ENCODE data around the gene DGKE. TPM values are rescaled to one million over a fixed set of nuclear protein-coding genes. Genes with fewer than 3 reads are reported as not detected.

DGKE gene
- total RNA-seq, 1 donor from 2014 or later: 6.8 TPM

DNA sequence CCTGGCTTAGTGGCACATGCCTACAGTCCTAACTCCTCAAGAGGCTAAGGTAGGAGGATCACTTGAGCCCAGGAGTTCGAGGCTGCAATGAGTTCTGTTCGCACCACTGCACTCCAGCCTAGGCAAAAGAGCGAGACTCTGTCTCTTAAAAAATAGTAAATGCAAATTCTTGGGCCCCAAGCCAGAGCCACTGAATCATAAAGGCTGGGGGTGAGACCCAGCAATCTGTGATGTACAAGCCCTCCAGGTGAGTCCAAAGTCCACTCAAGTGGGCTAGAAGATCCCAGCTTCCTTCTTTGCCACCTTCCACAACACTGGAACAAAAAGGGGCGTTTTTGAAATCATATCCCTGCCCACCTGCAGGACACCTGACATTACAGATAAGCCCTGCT is 63.0 kb downstream of the DGKE start:
- Mint-ChIP-seq H3K4me3 (ENCODE audit: unreplicated experiment) (no peak overlapping the region), H3K36me3 (ENCODE audit: low read depth) (peaks cover 39% of the 10 kb centered on the region), H3K27me3 (ENCODE audit: low read depth) (no peaks in the 10 kb centered on the region), H3K9me3 (ENCODE audit: low read depth) (no peaks in the 10 kb centered on the region), H3K4me1 (ENCODE audit: low read depth) (peaks cover 4% of the 10 kb centered on the region), H3K27ac (ENCODE audit: unreplicated experiment) (no peak overlapping the region)
- no peak for DNase-seq (ENCODE audit: low spot score)
- TF ChIP-seq, protein P1, sequence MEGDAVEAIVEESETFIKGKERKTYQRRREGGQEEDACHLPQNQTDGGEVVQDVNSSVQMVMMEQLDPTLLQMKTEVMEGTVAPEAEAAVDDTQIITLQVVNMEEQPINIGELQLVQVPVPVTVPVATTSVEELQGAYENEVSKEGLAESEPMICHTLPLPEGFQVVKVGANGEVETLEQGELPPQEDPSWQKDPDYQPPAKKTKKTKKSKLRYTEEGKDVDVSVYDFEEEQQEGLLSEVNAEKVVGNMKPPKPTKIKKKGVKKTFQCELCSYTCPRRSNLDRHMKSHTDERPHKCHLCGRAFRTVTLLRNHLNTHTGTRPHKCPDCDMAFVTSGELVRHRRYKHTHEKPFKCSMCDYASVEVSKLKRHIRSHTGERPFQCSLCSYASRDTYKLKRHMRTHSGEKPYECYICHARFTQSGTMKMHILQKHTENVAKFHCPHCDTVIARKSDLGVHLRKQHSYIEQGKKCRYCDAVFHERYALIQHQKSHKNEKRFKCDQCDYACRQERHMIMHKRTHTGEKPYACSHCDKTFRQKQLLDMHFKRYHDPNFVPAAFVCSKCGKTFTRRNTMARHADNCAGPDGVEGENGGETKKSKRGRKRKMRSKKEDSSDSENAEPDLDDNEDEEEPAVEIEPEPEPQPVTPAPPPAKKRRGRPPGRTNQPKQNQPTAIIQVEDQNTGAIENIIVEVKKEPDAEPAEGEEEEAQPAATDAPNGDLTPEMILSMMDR (IDR thresholded peaks at IDR 0.05): no peak

GRCh38 chr17:56897646-56898424 is 63.9 kb downstream of the DGKE start:
- Mint-ChIP-seq H3K4me1 (ENCODE audit: low read depth) (peaks cover 12% of the 10 kb centered on the region), H3K27ac (ENCODE audit: unreplicated experiment) (no peak overlapping the region), H3K36me3 (ENCODE audit: low read depth) (peaks cover 32% of the 10 kb centered on the region), H3K27me3 (ENCODE audit: low read depth) (no peaks in the 10 kb centered on the region), H3K9me3 (ENCODE audit: low read depth) (no peaks in the 10 kb centered on the region), H3K4me3 (ENCODE audit: unreplicated experiment) (no peak overlapping the region)
- TF ChIP-seq, protein P1 (IDR thresholded peaks at IDR 0.05): no peak
- no peak for DNase-seq (ENCODE audit: low spot score)

DNA sequence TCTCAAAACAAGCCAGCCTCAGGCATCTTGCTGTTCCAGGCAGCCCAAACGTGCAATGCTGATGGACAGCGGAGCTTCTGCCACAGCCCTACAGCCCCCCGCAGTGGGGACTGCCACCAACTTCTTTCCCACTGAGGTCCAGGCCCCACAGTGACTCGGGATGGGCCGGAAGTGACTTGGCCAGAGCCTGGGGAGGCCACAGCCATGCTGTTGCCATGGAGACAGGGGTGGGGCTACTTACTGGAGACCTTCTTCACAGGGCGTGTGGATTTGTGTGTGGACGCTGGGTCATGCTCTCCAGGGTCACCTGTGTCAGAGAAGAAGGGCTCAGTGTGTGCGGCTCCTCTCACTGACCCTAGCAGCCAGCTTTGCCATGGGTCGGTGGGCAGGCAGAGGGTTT is 64.9 kb downstream of the DGKE start:
- peaks cover 34% of the 10 kb centered on the region for H3K36me3 Mint-ChIP-seq (ENCODE audit: low read depth)
- peaks cover 13% of the 10 kb centered on the region for H3K4me1 Mint-ChIP-seq (ENCODE audit: low read depth)
- DNase-seq (ENCODE audit: low spot score): no peak
- H3K9me3 Mint-ChIP-seq (ENCODE audit: low read depth): no peaks in the 10 kb centered on the region
- no peaks in the 10 kb centered on the region for H3K27me3 Mint-ChIP-seq (ENCODE audit: low read depth)
- TF ChIP-seq, protein P1 (IDR thresholded peaks at IDR 0.05): no peak
- no peak overlapping the region for H3K4me3 Mint-ChIP-seq (ENCODE audit: unreplicated experiment)
- no peak overlapping the region for H3K27ac Mint-ChIP-seq (ENCODE audit: unreplicated experiment)

GRCh38 chr17:56899403-56899802 is 65.5 kb downstream of the DGKE start:
- TF ChIP-seq, protein P1 (IDR thresholded peaks at IDR 0.05): no peak
- H3K9me3 Mint-ChIP-seq (ENCODE audit: low read depth): peaks cover 4% of the 10 kb centered on the region
- no peak for DNase-seq (ENCODE audit: low spot score)
- H3K27ac Mint-ChIP-seq (ENCODE audit: unreplicated experiment): no peak overlapping the region
- no peaks in the 10 kb centered on the region for H3K27me3 Mint-ChIP-seq (ENCODE audit: low read depth)
- peaks cover 38% of the 10 kb centered on the region for H3K36me3 Mint-ChIP-seq (ENCODE audit: low read depth)
- no peak overlapping the region for H3K4me3 Mint-ChIP-seq (ENCODE audit: unreplicated experiment)
- peaks cover 13% of the 10 kb centered on the region for H3K4me1 Mint-ChIP-seq (ENCODE audit: low read depth)

DNA sequence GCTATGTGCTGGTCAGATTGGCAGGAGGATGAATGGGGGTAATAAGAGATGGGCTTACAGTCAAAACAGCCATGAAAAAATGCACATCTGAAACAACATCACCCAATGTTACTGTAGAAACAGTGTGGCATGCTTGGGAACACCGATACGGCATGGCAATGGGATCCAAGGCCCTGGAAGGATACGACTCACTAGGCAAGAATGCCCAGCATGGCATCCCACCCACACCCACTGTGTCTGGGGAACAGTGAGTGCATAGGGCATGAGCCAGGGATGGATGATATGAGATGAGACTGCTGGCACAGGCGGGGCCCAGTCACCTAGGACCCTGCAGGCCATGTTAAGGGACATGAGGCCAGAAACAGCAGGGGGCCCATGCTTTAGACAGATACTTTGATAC is 68.4 kb downstream of the DGKE start:
- Mint-ChIP-seq H3K4me1 (ENCODE audit: low read depth) (peaks cover 13% of the 10 kb centered on the region), H3K4me3 (ENCODE audit: unreplicated experiment) (no peak overlapping the region), H3K27me3 (ENCODE audit: low read depth) (no peaks in the 10 kb centered on the region), H3K9me3 (ENCODE audit: low read depth) (peaks cover 4% of the 10 kb centered on the region), H3K36me3 (ENCODE audit: low read depth) (peaks cover 43% of the 10 kb centered on the region), H3K27ac (ENCODE audit: unreplicated experiment) (peak overlapping the region; percentile 75)
- TF ChIP-seq, protein P1 (IDR thresholded peaks at IDR 0.05): no peak
- DNase-seq (ENCODE audit: low spot score): no peak

Data from chondrocyte (in vitro differentiated cells).